ENCODE results near the gene DHX8. TPM values are rescaled to one million over a fixed set of nuclear protein-coding genes. Genes with fewer than 3 reads are reported as not detected.

Gene DHX8
- total RNA-seq, 1 donor from 2014 or later = 71.9 TPM

DNA sequence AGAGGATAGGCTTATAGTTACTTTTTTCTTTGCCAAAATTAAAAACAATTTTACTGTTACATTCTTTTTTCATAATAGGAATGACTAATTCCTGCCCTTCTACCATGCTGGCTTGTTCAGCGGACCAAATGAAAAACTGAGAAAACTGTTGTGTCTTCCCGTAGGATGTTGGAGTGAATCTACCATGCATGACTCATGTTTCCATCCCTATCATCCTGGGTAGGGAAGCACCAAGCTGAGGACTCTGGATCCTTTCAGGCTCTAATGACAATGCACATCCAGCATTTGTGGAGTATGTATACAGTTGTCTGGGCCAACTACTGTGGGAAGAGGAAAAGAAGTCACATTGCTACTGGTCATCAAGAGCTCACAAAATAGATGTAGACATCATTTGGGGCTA, 41.1 kb upstream of the DHX8 start:
- H3K9me3 Mint-ChIP-seq (ENCODE audit: unreplicated experiment) = peaks cover 3% of the 10 kb centered on the region
- no peak overlapping the region for H3K4me3 Mint-ChIP-seq (ENCODE audit: unreplicated experiment)
- no peaks in the 10 kb centered on the region for H3K36me3 Mint-ChIP-seq (ENCODE audit: unreplicated experiment)
- DNase-seq = no peak
- H3K4me1 Mint-ChIP-seq (ENCODE audit: low read depth, unreplicated experiment) = peaks cover 9% of the 10 kb centered on the region
- no peak overlapping the region for H3K27ac Mint-ChIP-seq (ENCODE audit: unreplicated experiment)
- TF ChIP-seq, protein P1, sequence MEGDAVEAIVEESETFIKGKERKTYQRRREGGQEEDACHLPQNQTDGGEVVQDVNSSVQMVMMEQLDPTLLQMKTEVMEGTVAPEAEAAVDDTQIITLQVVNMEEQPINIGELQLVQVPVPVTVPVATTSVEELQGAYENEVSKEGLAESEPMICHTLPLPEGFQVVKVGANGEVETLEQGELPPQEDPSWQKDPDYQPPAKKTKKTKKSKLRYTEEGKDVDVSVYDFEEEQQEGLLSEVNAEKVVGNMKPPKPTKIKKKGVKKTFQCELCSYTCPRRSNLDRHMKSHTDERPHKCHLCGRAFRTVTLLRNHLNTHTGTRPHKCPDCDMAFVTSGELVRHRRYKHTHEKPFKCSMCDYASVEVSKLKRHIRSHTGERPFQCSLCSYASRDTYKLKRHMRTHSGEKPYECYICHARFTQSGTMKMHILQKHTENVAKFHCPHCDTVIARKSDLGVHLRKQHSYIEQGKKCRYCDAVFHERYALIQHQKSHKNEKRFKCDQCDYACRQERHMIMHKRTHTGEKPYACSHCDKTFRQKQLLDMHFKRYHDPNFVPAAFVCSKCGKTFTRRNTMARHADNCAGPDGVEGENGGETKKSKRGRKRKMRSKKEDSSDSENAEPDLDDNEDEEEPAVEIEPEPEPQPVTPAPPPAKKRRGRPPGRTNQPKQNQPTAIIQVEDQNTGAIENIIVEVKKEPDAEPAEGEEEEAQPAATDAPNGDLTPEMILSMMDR (IDR thresholded peaks at IDR 0.05; ENCODE audit: partially characterized antibody, unreplicated experiment) = no peak
- no peaks in the 10 kb centered on the region for H3K27me3 Mint-ChIP-seq (ENCODE audit: unreplicated experiment)

DNA sequence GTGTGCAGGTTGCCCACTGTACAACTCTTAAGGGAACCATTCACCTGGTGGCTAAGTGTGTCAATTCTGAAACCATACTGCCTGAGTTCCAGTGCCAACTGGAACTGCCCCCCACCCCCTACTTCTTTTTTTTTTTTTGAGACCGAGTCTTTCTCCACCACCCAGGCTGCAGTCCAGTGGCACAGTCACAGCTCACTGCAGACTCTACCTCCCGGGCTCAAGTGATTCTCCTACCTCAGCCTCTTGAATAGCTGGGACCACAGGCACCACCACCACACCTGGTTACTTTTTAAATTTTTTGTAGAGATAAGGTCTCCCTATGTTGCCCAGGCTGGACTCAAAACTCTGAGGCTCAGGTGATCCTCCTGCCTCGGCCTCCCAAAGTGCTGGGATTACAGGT, 40.4 kb upstream of the DHX8 start:
- Mint-ChIP-seq H3K4me1 (ENCODE audit: low read depth, unreplicated experiment) (peaks cover 6% of the 10 kb centered on the region), H3K4me3 (ENCODE audit: unreplicated experiment) (no peak overlapping the region), H3K9me3 (ENCODE audit: unreplicated experiment) (peaks cover 4% of the 10 kb centered on the region), H3K27ac (ENCODE audit: unreplicated experiment) (no peak overlapping the region), H3K36me3 (ENCODE audit: unreplicated experiment) (no peaks in the 10 kb centered on the region), H3K27me3 (ENCODE audit: unreplicated experiment) (no peaks in the 10 kb centered on the region)
- TF ChIP-seq, protein P1 (IDR thresholded peaks at IDR 0.05; ENCODE audit: partially characterized antibody, unreplicated experiment) = no peak
- no peak for DNase-seq

DNA sequence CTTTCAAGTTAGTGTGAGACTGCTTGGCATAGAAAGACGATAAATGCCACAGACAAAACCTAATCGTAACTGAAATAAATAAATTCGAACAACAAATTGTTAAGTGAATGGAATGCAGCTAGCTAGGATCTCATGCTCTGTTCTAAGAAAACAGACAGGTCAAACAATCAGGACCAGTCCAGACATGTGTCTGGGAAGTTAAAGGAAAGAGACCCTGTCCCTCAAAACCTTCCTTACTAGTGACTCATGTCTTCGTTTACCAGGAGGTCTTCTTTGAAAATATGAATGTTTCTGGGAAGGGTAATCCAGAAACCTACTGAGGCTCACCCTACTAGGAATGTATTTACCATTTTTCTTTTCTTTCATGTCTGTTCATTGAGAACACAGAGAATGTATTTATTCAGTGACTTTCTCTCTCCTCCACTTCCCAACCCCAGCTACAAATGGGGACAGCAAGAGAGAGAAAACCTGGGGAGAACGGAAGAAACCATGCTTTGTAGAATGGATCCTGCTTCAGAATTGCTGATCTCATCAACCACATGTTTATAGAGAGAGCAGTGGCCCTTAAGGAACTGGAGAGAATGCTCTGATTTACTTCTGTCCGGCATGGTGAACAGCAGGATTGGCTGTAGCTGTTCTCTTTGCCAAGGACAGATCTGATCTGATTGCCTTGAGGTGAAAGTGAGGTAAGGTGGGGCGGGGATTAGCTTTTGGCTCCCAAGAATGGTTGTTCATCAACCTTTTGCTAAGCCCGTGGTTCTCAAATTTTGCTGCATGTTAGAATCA, 39.4 kb upstream of the DHX8 start:
- H3K27me3 Mint-ChIP-seq (ENCODE audit: unreplicated experiment) = peaks cover 4% of the 10 kb centered on the region
- no peak overlapping the region for H3K27ac Mint-ChIP-seq (ENCODE audit: unreplicated experiment)
- H3K4me1 Mint-ChIP-seq (ENCODE audit: low read depth, unreplicated experiment) = peaks cover 3% of the 10 kb centered on the region
- no peak for DNase-seq
- no peak overlapping the region for H3K4me3 Mint-ChIP-seq (ENCODE audit: unreplicated experiment)
- TF ChIP-seq, protein P1 (IDR thresholded peaks at IDR 0.05; ENCODE audit: partially characterized antibody, unreplicated experiment) = no peak
- H3K9me3 Mint-ChIP-seq (ENCODE audit: unreplicated experiment) = peaks cover 4% of the 10 kb centered on the region
- no peaks in the 10 kb centered on the region for H3K36me3 Mint-ChIP-seq (ENCODE audit: unreplicated experiment)

DNA sequence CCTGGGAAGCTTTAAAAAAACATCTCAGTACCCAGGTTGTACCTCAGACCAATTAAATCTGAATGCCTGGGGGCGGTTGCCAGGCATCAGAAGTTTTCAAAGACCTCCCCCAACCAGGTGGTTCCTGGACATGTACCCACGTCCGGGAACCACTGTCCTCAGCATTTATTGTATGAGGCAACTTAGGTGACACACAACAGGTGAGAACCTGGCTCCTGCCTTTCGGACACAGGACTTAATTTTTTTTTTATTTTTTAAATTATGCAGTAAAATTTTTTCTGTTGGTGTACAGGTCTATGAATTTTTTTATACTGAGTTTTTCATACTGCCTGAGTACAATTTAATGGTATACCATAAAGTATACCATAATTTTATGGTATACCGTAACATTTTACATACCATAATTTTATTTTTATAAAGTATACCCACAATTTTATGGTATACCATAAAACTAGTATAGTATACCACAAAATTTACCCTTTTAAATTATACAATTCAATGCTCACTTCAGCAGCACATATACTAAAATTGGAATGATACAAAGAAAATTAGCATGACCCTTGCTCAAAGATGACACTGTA, 38.7 kb upstream of the DHX8 start:
- peaks cover 4% of the 10 kb centered on the region for H3K9me3 Mint-ChIP-seq (ENCODE audit: unreplicated experiment)
- TF ChIP-seq, protein P1 (IDR thresholded peaks at IDR 0.05; ENCODE audit: partially characterized antibody, unreplicated experiment) = no peak
- peaks cover 4% of the 10 kb centered on the region for H3K27me3 Mint-ChIP-seq (ENCODE audit: unreplicated experiment)
- no peaks in the 10 kb centered on the region for H3K36me3 Mint-ChIP-seq (ENCODE audit: unreplicated experiment)
- H3K4me1 Mint-ChIP-seq (ENCODE audit: low read depth, unreplicated experiment) = peaks cover 3% of the 10 kb centered on the region
- no peak overlapping the region for H3K27ac Mint-ChIP-seq (ENCODE audit: unreplicated experiment)
- H3K4me3 Mint-ChIP-seq (ENCODE audit: unreplicated experiment) = no peak overlapping the region
- no peak for DNase-seq

DNA sequence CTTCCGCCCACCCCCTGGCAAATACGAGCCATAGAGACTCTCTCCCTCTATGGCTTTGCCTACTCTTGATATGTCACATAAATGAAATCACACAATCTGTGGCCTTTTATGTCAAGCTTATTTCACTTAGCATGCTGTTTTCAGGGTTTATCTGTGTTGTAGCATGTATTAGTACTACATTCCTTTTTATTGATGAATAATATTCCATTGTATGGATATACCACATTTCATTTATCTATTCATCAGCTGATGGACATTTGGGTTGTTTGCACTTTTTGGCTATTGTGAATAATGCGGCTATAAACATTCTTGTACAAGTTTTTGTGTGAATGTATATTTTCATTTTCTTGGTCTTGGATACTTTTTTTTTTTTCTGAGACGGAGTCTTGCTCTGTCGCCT, 37.0 kb upstream of the DHX8 start:
- H3K27ac Mint-ChIP-seq (ENCODE audit: unreplicated experiment) = no peak overlapping the region

More for the DNA sequence above, 37.0 kb upstream of the DHX8 start:
- peaks cover 3% of the 10 kb centered on the region for H3K4me1 Mint-ChIP-seq (ENCODE audit: low read depth, unreplicated experiment)
- no peak for DNase-seq
- peaks cover 3% of the 10 kb centered on the region for H3K36me3 Mint-ChIP-seq (ENCODE audit: unreplicated experiment)
- H3K4me3 Mint-ChIP-seq (ENCODE audit: unreplicated experiment) = no peak overlapping the region
- peaks cover 7% of the 10 kb centered on the region for H3K9me3 Mint-ChIP-seq (ENCODE audit: unreplicated experiment)
- H3K27me3 Mint-ChIP-seq (ENCODE audit: unreplicated experiment) = peaks cover 6% of the 10 kb centered on the region
- TF ChIP-seq, protein P1 (IDR thresholded peaks at IDR 0.05; ENCODE audit: partially characterized antibody, unreplicated experiment) = no peak
